ENCODE measurements around the gene ZNF821. TPM values are rescaled to one million over a fixed set of nuclear protein-coding genes. Genes with fewer than 3 reads are reported as not detected.

ZNF821 gene
- total RNA-seq, 4 donors from 2014 or later = 1.3 to 10.1 (median 4.4) TPM

DNA sequence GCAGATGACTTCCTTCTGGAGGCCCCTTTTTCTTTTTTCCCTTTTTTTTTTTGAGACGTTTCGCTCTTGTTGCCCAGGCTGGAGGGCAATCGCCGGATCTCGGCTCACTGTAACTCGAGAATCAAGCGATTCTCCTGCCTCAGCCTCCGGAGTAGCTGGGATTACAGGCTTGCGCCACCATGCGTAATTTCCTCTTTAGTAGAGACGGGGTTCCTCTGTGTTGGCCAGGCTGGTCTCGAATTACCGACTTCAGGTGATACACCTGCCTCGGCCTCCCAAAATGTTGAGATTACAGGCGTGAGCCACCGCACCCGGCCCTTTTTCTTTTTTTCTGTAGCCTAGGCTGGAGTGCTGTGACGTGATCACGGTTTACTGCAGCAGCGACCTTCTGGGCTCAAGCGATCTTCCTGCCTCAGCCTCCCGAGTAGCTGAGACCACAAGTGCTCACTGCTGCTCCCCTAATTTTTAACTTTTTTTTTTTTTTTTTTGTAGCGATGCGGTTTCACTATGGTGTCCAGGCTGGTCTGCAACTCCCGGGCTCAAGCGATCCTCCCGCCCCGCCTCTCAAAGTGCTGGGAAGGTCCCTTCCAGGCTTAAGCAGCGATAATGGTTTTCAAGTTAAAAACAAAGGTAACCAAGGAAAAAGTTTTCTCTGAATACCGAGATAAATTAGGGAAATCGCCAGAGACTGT is 10.4 kb upstream of the ZNF821 start:
- DNase-seq (ENCODE audit: low spot score) = peak; percentile 28
- no peak for ATAC-seq (ENCODE audit: low FRiP score)
- TF ChIP-seq CTCF (IDR thresholded peaks at IDR 0.05) = no peak

DNA sequence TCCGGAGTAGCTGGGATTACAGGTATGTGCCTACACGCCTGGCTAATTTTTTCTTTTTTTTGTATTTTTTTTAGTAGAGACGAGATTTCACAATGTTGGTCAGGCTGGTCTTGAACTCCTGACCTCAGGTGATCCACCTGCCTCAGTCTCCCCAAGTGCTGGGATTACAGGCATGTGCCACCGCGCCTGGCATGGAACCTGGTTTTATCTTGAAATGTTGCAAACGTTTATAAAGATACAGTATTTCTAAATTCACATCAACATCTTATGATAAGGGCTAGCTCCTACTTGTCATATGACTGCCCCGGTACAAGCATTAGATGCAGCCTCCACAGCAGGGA is 9.9 kb upstream of the ZNF821 start:
- no peak for TF ChIP-seq CTCF (IDR thresholded peaks at IDR 0.05)
- ATAC-seq (ENCODE audit: low FRiP score) (no peak), DNase-seq (ENCODE audit: low spot score) (no peak)

- ATAC-seq (ENCODE audit: low FRiP score) (no peak), DNase-seq (ENCODE audit: low spot score) (no peak)
- no peak for TF ChIP-seq CTCF (IDR thresholded peaks at IDR 0.05)
Measured at GRCh38 chr16:71889147-71889546, 5.2 kb upstream of the ZNF821 start.

GRCh38 chr16:71885261-71885650 is 1.3 kb upstream of the ZNF821 start:
- no peak for ATAC-seq (ENCODE audit: low FRiP score)
- no peak for TF ChIP-seq CTCF (IDR thresholded peaks at IDR 0.05)

GRCh38 chr16:71883168-71883848 is 674 bp downstream of the ZNF821 start:
- TF ChIP-seq CTCF (IDR thresholded peaks at IDR 0.05) = no peak
- peak; percentile 65 for ATAC-seq (ENCODE audit: low FRiP score)
- DNase-seq (ENCODE audit: low spot score) = no peak

More at GRCh38 chr16:71885261-71885650, 1.3 kb upstream of the ZNF821 start:
- DNase-seq (ENCODE audit: low spot score) = no peak

DNA sequence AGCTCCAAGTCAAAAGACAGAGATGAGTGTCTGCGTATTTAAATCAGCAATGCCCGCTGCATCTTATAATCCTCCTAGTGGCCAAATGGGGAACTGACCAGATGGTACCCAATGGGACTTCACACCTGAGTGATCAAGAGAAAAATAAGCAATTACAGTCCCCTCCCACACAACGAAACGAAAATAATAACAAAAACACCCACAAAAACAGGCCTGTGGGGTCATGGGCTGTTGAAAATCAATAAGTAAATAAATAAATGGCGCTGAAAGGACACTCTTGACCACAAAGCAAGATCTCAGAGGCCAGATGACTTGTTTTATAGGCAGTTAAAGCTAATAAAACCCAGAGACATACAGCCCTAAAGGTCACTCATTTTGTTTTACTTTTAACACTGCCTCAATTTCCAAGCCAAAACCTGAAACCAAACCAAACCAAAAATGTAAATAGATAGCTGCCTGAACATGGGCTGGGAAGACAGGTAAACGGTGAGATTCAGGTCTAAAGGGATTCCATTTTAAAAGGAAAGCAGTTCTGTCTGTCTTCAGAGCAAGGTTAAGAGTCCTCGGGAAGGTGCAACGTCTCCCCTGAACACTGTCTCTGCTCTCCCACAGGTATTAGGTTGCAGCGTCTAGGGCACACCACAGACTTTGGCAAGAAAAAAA is 1.3 kb downstream of the ZNF821 start:
- DNase-seq (ENCODE audit: low spot score) = peak; percentile 51
- ATAC-seq (ENCODE audit: low FRiP score) = peak; percentile 66
- peak in 2 of 3 donors; percentile 46 to 62 for TF ChIP-seq CTCF (IDR thresholded peaks at IDR 0.05)

All from omental fat pad (tissue), 4 donors.